ENCODE measurements around the gene EDDM3A. TPM values are rescaled to one million over a fixed set of nuclear protein-coding genes. Genes with fewer than 3 reads are reported as not detected.
"Not testable (repeated sequence)": the region's sequence is repeated elsewhere in the genome, so short reads cannot be mapped to it uniquely, and the experiment has no call there.

The EDDM3A gene
- total RNA-seq, 1 donor from 2014 or later: not detected

GRCh38 chr14:20732979-20733635 is 12.6 kb upstream of the EDDM3A start:
- no peak for DNase-seq (ENCODE audit: low spot score)
- ATAC-seq: peak; percentile 29

- no peak for ATAC-seq
- DNase-seq (ENCODE audit: low spot score): no peak
Observed at GRCh38 chr14:20733684-20734429, 11.8 kb upstream of the EDDM3A start.

DNA sequence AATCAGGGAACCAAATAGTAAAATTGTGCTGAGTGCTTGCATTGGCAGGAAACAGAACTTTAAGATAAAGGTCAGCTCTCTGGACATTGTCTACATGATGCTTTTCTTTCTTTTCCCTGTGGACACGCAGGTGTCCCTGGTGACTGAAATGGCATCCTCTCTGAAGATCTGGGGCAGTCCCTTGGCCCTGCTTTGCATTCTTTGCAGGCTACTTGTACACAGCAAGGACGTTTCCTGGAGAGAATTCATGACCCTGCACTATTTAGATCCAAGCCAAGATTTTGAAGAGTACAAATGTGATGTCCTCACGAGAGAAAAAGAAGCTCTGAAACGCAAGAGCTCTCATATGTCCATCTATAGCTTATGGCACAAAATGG is 11.3 kb upstream of the EDDM3A start:
- ATAC-seq (no peak), DNase-seq (ENCODE audit: low spot score) (no peak)

DNA sequence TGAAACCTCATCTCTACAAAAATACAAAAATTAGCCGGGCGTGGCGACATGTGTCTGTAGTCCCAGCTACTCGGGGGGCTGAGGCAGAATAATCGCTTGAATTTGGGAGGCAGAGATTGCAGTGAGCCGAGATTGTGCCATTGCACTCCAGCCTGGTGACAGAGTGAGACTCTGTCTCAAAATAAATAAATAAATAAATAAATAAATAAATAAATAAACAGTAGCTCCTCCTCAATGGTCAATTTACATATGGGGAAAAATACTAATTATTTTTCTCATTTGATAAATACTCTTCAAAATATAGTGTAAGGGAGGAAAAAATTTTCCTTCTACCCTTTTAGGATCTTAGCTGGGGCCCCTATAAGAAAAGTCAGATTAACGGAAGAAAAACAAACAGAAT is 7.4 kb upstream of the EDDM3A start:
- not testable (repeated sequence) for ATAC-seq; DNase-seq (ENCODE audit: low spot score)

GRCh38 chr14:20742132-20742531 is 3.6 kb upstream of the EDDM3A start:
- no peak for DNase-seq (ENCODE audit: low spot score)
- ATAC-seq: no peak

DNA sequence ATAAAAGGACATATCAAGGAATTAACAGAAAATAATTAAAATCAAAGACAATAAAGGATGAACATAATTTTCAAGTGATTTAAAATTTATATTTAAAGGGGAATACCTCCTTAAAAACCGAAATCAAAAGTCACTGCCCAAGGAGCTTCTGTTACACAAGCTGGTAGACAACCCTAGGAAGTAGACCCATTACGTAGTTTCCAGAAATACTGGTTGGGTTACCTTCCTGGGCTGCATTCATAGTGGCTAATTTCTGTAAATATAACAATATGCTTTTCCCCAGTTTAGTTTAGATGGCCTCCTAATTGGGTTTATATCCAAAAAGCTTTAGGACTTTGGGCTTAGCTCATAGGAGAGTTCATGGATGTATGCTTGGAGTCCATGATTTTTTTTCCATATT is 2.1 kb upstream of the EDDM3A start:
- ATAC-seq (no peak), DNase-seq (ENCODE audit: low spot score) (no peak)

GRCh38 chr14:20746566-20746965 is 879 bp downstream of the EDDM3A start:
- ATAC-seq (no peak), DNase-seq (ENCODE audit: low spot score) (no peak)

- DNase-seq (ENCODE audit: low spot score): no peak
- ATAC-seq: no peak
Observed at GRCh38 chr14:20748439-20748838, 2.8 kb downstream of the EDDM3A start.

DNA sequence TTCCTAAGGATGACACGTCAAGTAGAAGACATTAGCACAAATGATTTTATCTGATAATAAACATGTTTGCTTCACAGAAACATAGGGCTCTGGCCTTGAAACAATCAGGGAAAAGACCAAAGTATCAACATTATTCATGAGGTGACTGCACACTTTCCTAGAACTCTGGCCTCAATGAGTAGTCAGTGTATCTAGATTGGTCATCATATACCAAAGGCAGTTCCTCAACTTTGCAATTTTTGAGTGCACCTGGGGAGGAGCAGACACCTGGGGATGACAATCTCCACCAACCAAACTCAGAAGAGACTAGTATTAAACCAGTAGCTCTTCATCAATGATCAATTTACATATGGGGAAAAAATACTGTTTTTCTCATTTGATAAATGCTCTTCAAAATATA is 4.5 kb downstream of the EDDM3A start:
- ATAC-seq (no peak), DNase-seq (ENCODE audit: low spot score) (no peak)

GRCh38 chr14:20751963-20752562 is 6.4 kb downstream of the EDDM3A start:
- DNase-seq (ENCODE audit: low spot score) (no peak), ATAC-seq (no peak)

DNA sequence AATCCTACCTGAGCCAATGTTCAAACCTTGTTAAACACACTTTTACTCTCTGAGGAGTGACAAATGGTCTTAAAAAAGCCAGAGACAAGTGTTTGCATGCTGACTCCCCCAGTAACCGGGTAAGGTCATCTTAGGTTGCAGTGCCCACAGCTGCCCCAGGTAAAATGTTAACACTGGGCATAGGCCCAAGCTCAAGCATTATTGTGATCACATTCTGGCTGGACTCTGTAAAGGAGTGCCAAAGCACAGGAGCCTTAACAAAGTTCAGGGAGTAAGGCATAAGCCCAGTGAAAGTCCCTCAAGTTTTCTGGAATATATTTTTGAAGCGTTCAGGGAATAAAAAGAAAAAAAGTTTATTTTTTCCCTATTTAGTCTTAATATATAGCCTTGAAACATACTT is 8.6 kb downstream of the EDDM3A start:
- ATAC-seq (peak; percentile 97), DNase-seq (ENCODE audit: low spot score) (peak; percentile 58)

DNA sequence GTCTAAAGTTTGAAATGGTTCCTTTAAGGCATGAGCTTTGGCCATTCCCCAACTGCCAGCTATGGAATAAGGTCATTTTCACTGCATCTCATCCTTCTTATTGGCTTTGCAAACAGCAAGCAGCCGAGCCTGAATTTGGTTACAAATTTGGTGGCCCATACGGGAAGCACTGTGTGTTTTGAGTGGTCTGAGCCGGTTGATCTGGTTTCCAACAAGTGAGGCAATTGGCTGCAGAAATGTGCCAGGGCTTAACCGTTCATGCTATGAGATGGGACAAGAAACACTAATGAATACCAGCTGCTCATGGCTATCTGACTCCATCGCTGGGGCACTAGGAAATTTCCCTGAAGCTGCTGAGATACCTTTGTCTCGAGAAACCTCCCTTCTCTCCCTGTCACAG is 9.3 kb downstream of the EDDM3A start:
- DNase-seq (ENCODE audit: low spot score) (no peak), ATAC-seq (no peak)

DNA sequence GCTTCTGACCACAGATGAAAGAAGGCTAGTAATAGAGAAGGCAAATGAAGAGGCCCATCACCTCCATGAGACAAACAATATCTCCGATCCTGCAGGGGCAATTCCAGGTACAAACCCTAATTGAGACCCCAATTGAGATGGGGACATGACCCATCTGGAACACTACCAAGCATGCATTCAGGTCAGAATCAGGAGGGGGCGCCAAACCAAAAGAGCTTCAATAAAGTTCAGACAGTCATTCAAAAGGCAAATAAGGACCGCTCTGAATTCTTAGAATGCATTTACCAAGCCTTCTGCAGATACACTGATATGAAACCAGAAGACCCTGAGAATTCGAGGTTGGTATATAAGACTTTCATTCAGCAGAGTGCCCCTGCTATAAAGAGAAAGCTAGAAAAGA is 12.3 kb downstream of the EDDM3A start:
- DNase-seq (ENCODE audit: low spot score): no peak
- no peak for ATAC-seq

GRCh38 chr14:20759465-20759864 is 13.8 kb downstream of the EDDM3A start:
- not testable (repeated sequence) for DNase-seq (ENCODE audit: low spot score); ATAC-seq

GRCh38 chr14:20760950-20761349 is 15.3 kb downstream of the EDDM3A start:
- ATAC-seq: no peak

DNA sequence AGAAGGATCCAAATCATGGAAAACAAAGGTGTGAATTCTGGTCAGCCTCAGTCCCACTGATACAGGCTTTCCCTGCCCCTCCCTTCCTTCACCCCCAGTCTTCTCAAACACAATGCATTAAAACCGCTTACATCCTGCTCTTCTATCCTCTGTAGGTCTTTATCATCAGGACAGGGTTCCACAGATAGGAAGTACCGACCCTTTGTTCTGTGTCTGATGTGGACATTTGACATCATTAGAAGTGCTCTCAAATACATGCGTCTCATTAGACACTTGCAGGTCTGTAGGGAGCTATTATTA is 22.9 kb downstream of the EDDM3A start:
- DNase-seq (ENCODE audit: low spot score) (no peak), ATAC-seq (no peak)

More at GRCh38 chr14:20760950-20761349, 15.3 kb downstream of the EDDM3A start:
- DNase-seq (ENCODE audit: low spot score): no peak

DNA sequence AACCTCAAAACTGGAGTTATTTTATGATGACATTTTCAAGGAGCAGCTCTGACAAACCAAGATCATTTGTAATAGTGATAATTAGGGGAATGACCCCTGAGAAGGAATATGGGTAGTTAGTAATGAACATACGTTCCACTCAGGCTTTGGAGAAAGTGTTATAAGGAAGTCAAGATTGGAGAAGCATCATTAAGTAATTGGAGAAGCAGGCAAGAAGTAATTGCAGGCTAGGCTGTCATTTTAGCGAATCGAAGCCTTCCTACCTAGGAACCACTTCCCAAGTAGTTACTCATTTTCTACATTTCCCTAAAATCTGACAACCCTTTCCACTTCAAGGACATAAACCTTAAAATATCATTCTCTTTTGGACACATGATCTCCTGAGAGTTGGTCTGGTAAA is 23.7 kb downstream of the EDDM3A start:
- no peak for ATAC-seq
- DNase-seq (ENCODE audit: low spot score): no peak

GRCh38 chr14:20772650-20773049 is 27.0 kb downstream of the EDDM3A start:
- DNase-seq (ENCODE audit: low spot score) (no peak), ATAC-seq (no peak)

DNA sequence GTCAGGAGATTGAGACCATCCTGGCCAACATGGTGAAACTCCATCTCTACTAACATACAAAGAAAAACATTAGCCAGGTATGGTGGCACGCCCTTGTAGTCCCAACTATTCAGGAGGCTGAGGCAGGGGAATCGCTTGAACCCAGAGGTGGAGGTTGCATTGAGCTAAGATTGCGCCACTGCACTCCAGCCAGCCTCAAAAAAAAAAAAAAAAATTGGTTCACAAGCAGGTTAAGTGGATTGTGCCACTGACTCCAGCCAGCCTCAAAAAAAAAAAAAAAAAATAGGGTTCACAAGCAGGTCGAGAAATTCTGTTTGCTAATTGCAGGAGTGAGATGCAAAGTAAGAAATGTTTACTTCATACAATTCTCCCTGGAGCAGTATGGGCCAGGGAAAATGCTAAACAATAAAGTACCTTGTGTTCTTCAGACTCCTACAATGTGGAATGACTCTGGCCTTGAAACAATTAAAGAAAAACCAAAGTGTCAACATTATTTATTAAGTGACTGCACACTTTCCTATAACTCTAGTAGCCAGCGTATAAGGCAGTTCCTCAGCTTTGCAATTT is 28.7 kb downstream of the EDDM3A start:
- ATAC-seq (no peak), DNase-seq (ENCODE audit: low spot score) (no peak)

GRCh38 chr14:20775043-20775442 is 29.4 kb downstream of the EDDM3A start:
- ATAC-seq: no peak
- DNase-seq (ENCODE audit: low spot score): no peak

GRCh38 chr14:20775901-20776300 is 30.2 kb downstream of the EDDM3A start:
- DNase-seq (ENCODE audit: low spot score) (no peak), ATAC-seq (no peak)

DNA sequence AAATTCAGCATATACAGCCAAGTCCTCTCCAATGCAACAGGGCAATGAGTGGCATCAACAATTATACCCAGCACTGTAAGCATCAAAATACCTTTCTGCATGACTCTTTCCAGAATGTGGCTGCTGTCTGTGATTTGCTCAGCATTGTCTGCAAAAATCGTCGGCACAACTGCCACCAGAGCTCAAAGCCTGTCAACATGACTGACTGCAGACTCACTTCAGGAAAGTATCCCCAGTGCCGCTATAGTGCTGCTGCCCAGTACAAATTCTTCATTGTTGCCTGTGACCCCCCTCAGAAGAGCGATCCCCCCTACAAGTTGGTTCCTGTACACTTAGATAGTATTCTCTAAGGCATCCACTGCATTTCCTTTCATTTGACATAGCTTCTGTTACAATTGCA is 36.1 kb downstream of the EDDM3A start:
- ATAC-seq (no peak), DNase-seq (ENCODE audit: low spot score) (no peak)
